ENCODE results near the gene TCP11L1.

- no peak for TF ChIP-seq CTCF (IDR thresholded peaks at IDR 0.05)
- no peak for TF ChIP-seq EZH2 (IDR thresholded peaks at IDR 0.05; ENCODE audit: borderline replicate concordance, insufficient read depth, low read depth, low read length, poor library complexity, severe bottlenecking)
These were observed 20.5 kb upstream of the TCP11L1 start for GRCh38 chr11:33018840-33019239.
